DOHH2 (cell line): Measurements from ENCODE around the gene SLC27A2.
"Not testable (repeated sequence)": the region's sequence is repeated elsewhere in the genome, so short reads cannot be mapped to it uniquely, and the experiment has no call there.

Experiments used
- H3F3A ChIP-seq: fragments of 200-600 bp; sonication (generic), shearing (Covaris generic); 2 replicates; pipeline ENCODE4 v1.6.0; 2016; ENCODE audit warnings: antibody characterized with exemption, mild to moderate bottlenecking; ENCODE audit not compliant: control insufficient read depth, insufficient read depth
- H3K27ac ChIP-seq: fragments of 200-600 bp; sonication (generic); 2 replicates; pipeline ENCODE4 v1.5.1; 2014; ENCODE audit warnings: low read depth, mild to moderate bottlenecking, low read length, moderate library complexity
- H3K27me3 ChIP-seq: fragments of 200-600 bp; sonication (generic); 2 replicates; pipeline ENCODE4 v1.6.1; 2014; ENCODE audit warnings: mild to moderate bottlenecking, low read length, mixed read lengths; ENCODE audit not compliant: control insufficient read depth
- H3K36me3 ChIP-seq: fragments of 200-600 bp; sonication (generic); 2 replicates; pipeline ENCODE4 v1.6.1; 2014; ENCODE audit warnings: mild to moderate bottlenecking, low read length, moderate library complexity, mixed read lengths; ENCODE audit not compliant: control insufficient read depth
- H3K4me1 ChIP-seq: fragments of 200-600 bp; sonication (generic); 2 replicates; pipeline ENCODE4 v1.6.1; 2014; ENCODE audit warnings: mild to moderate bottlenecking, low read length, mixed read lengths; ENCODE audit not compliant: control insufficient read depth
- H3K4me2 ChIP-seq: fragments of 200-600 bp; sonication (generic); 2 replicates; pipeline ENCODE4 v1.6.0; 2014; ENCODE audit warnings: mild to moderate bottlenecking, low read length, moderate library complexity
- H3K4me3 ChIP-seq: fragments of 200-600 bp; sonication (generic); 2 replicates; pipeline ENCODE4 v1.5.1; 2014; ENCODE audit warnings: mild to moderate bottlenecking, low read length, mixed read lengths
- H3K79me2 ChIP-seq: fragments of 200-600 bp; sonication (generic); 2 replicates; pipeline ENCODE4 v1.6.1; 2014; ENCODE audit warnings: mild to moderate bottlenecking, low read length, mixed read lengths; ENCODE audit not compliant: control insufficient read depth
- H3K9me2 ChIP-seq: fragments of 200-600 bp; sonication (generic); replicated peaks from 2 replicates; pipeline ENCODE4 v1.6.1; 2014; ENCODE audit warnings: mild to moderate bottlenecking, low read length, mixed read lengths; ENCODE audit not compliant: control insufficient read depth
- H3K9me3 ChIP-seq: fragments of 200-600 bp; sonication (generic); 2 replicates; pipeline ENCODE4 v1.6.1; 2014; ENCODE audit warnings: antibody characterized with exemption, low read length, mixed read lengths; ENCODE audit not compliant: control insufficient read depth, insufficient read depth
- H4K20me1 ChIP-seq: fragments of 200-600 bp; sonication (generic); 2 replicates; pipeline ENCODE4 v1.6.0; 2014; ENCODE audit warnings: low read depth, mild to moderate bottlenecking, antibody characterized with exemption, low read length, moderate library complexity; ENCODE audit not compliant: control insufficient read depth, insufficient read depth
- EZH2phosphoT487 ChIP-seq: fragments of 200-600 bp; sonication (generic); IDR thresholded peaks from 2 replicates; pipeline ENCODE4 v1.6.1; 2017; ENCODE audit warnings: borderline replicate concordance, mild to moderate bottlenecking, antibody characterized with exemption, low read length, moderate library complexity, mixed read lengths
- TF ChIP-seq, protein P1 (sequence below): fragments of 200-600 bp; sonication (generic); IDR thresholded peaks from one replicate; pipeline ENCODE4 v1.5.1; 2014; ENCODE audit warnings: antibody characterized with exemption, mild to moderate bottlenecking, low read depth, low read length; ENCODE audit not compliant: poor library complexity, severe bottlenecking

Gene SLC27A2

DNA sequence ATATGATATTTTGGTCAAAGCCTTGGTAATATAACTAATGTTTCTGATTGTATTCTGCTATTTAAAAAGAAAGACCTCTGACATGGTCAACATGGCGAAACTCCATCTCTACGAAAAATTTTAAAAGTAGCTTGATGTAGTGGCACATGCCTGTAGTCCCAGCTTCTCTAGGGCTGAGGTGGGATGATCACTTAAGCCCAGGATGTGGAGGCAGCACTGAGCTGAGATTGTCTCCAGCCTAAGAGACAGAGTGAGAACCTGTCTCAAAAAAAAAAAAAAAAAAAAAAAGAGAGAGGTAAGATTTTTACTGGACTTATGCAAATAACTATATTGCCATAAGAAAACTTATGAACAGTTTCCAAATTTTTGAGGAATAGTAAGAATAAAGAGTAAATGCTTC lies 30.5 kb upstream of the SLC27A2 start:
- Histone ChIP-seq H3K27ac (no peak overlapping the region), H3F3A (no peaks in the 10 kb centered on the region), H3K4me1 (no peaks in the 10 kb centered on the region), H4K20me1 (no peaks in the 10 kb centered on the region), H3K36me3 (no peaks in the 10 kb centered on the region), H3K4me3 (no peak overlapping the region), H3K27me3 (no peaks in the 10 kb centered on the region), H3K9me3 (no peaks in the 10 kb centered on the region), H3K79me2 (no peaks in the 10 kb centered on the region), H3K4me2 (no peak overlapping the region), H3K9me2 (no peaks in the 10 kb centered on the region)
- TF ChIP-seq, protein P1, sequence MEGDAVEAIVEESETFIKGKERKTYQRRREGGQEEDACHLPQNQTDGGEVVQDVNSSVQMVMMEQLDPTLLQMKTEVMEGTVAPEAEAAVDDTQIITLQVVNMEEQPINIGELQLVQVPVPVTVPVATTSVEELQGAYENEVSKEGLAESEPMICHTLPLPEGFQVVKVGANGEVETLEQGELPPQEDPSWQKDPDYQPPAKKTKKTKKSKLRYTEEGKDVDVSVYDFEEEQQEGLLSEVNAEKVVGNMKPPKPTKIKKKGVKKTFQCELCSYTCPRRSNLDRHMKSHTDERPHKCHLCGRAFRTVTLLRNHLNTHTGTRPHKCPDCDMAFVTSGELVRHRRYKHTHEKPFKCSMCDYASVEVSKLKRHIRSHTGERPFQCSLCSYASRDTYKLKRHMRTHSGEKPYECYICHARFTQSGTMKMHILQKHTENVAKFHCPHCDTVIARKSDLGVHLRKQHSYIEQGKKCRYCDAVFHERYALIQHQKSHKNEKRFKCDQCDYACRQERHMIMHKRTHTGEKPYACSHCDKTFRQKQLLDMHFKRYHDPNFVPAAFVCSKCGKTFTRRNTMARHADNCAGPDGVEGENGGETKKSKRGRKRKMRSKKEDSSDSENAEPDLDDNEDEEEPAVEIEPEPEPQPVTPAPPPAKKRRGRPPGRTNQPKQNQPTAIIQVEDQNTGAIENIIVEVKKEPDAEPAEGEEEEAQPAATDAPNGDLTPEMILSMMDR: no peak
- no peak for TF ChIP-seq EZH2phosphoT487

DNA sequence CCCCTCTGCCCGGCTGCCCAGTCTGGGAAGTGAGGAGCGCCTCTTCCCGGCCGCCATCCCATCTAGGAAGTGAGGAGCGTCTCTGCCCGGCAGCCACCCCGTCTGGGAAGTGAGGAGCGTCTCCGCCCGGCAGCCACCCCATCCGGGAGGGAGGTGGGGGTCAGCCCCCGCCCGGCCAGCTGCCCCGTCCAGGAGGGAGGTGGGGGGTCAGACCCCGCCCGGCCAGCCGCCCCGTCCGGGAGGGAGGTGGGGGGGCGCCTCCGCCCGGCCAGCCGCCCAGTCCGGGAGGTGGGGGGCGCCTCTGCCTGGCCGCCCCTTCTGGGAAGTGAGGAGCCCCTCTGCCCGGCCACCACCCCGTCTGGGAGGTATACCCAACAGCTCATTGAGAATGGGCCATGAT lies 23.8 kb upstream of the SLC27A2 start:
- not testable (repeated sequence) for H3K27me3 ChIP-seq, H3K4me1 ChIP-seq, H3K4me3 ChIP-seq, H3K79me2 ChIP-seq, H3F3A ChIP-seq, H3K9me2 ChIP-seq, H3K4me2 ChIP-seq, H3K36me3 ChIP-seq, H3K27ac ChIP-seq, H3K9me3 ChIP-seq, H4K20me1 ChIP-seq

DNA sequence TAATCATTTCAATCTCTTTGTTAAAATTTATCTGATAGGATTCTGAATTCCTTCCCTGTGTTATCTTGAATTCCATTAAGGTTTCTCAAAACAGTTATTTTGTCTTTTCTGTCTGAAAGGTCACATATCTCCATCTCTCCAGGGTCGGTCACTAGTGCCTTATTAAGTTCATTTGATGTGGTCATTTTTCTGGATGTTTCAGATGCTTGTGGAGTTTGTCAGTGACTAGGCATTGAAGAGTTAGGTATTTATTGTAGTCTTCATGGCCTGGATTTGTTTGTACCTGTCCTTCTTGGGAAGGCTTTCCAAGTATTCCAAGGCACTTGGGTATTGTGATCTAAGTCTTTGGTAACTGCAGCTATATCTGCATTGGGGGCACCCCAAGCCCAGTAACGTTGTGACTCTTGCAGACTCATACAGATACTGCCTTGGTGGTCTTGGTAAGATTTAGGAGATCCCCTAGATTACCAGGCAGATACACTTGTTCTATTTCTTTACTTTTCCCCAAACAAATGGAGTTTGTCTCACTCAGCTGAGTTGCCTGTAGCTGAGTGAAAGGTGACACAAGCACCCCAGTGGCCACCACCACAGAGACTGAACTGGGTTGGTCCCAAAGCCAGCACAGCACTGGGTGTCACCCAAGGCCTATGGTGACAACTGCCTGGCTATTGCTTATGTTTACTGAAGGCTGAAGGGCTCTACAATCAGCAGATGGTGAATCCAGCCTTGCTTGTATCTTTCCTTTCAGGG lies 18.9 kb upstream of the SLC27A2 start:
- Histone ChIP-seq H3K9me2 (no peaks in the 10 kb centered on the region), H4K20me1 (no peaks in the 10 kb centered on the region), H3K4me2 (no peak overlapping the region), H3K36me3 (no peaks in the 10 kb centered on the region), H3K27ac (no peak overlapping the region), H3F3A (no peaks in the 10 kb centered on the region), H3K4me1 (no peaks in the 10 kb centered on the region), H3K79me2 (no peaks in the 10 kb centered on the region), H3K27me3 (peaks cover 2% of the 10 kb centered on the region; the same call in 1 of the 2 replicates), H3K9me3 (no peaks in the 10 kb centered on the region), H3K4me3 (no peak overlapping the region)
- TF ChIP-seq EZH2phosphoT487: no peak
- TF ChIP-seq, protein P1: no peak

DNA sequence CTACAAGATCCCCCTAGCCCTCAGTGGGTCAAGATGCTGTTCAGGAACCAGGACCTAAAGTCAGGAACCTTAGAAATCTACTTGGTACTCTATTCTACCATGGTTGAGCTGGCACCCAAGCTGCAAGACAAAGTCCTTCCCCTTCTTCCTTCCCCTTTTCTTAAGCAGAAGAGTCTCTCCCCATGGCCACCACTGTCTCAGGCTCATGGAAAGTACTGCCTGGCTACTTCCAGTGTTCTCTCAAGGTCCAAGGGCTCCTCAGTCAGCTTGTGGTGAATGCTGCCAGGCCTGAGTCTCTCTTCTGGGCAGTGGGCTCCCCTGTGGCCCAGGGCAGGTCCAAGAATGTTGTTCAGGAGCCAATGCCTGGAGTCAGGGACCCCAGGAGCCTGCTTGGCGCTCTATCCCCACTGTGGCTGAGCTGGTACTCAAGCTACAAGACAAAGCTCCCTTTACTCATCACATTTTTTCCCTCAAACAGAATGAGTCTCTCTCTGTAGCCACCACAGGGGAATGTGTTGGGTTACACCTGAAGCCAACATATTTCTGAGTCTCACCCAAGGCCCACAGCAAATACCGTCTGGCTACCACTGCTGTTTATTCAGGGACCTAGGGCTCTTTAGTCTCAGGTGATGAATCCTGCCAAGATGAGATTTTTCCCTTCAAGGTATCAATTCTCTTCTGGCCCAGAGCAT lies 18.1 kb upstream of the SLC27A2 start:
- Histone ChIP-seq H3K9me2 (no peaks in the 10 kb centered on the region), H3K9me3 (no peaks in the 10 kb centered on the region), H3K79me2 (no peaks in the 10 kb centered on the region), H3K4me1 (no peaks in the 10 kb centered on the region), H3K36me3 (no peaks in the 10 kb centered on the region), H3K27me3 (peaks cover 2% of the 10 kb centered on the region; the same call in 1 of the 2 replicates), H3K4me3 (no peak overlapping the region), H3K4me2 (no peak overlapping the region), H3F3A (no peaks in the 10 kb centered on the region), H4K20me1 (no peaks in the 10 kb centered on the region), H3K27ac (no peak overlapping the region)
- TF ChIP-seq, protein P1: no peak
- no peak for TF ChIP-seq EZH2phosphoT487
